MG63 (cell line): ENCODE measurements around the gene CDC14A. TPM values are rescaled to one million over a fixed set of nuclear protein-coding genes. Genes with fewer than 3 reads are reported as not detected.
A peak's percentile ranks its signal among the peaks of the same experiment; 100 is the strongest.
"Not testable (repeated sequence)": the region's sequence is repeated elsewhere in the genome, so short reads cannot be mapped to it uniquely, and the experiment has no call there.

Experiments
- DNase-seq: peaks from one replicate; pipeline ENCODE4 v3.0.0-alpha.2; 2020
- H3K27me3 ChIP-seq: fragments of 250-450 bp; sonication (Bioruptor Pico); 2 replicates; pipeline ENCODE4 v1.5.1; 2020; ENCODE audit warnings: mild to moderate bottlenecking, moderate library complexity
- H3K36me3 ChIP-seq: fragments of 250-450 bp; sonication (Bioruptor Pico); 2 replicates; pipeline ENCODE4 v1.5.1; 2020; ENCODE audit warnings: mild to moderate bottlenecking, moderate library complexity
- H3K4me3 ChIP-seq: fragments of 250-450 bp; sonication (Bioruptor Pico); 2 replicates; pipeline ENCODE4 v1.5.1; 2020; ENCODE audit warnings: mild to moderate bottlenecking, moderate library complexity
- H3K9me3 ChIP-seq: fragments of 250-450 bp; sonication (Bioruptor Pico); 2 replicates; pipeline ENCODE4 v1.5.1; 2020; ENCODE audit warnings: mild to moderate bottlenecking, moderate library complexity
- total RNA-seq: library from RNA; depleted of rRNA; stranded (reverse); fragments of >200 nt; shearing (Covaris generic); gene quantifications from 2 replicates; pipeline ENCODE4 v1.2.3, GENCODE V29; 2014; ENCODE audit warnings: low replicate concordance

The CDC14A gene
- total RNA-seq, 1 experiment from 2014 or later = 0.46 TPM

- DNase-seq = peak; percentile 92
- H3K36me3 ChIP-seq = no peaks in the 10 kb centered on the region
- no peaks in the 10 kb centered on the region for H3K27me3 ChIP-seq
- peak overlapping the region; percentile 77 for H3K4me3 ChIP-seq
- H3K9me3 ChIP-seq = no peaks in the 10 kb centered on the region
These were observed 1.0 kb upstream of the CDC14A start for GRCh38 chr1:100351095-100351887.

GRCh38 chr1:100353071-100353801, 930 bp downstream of the CDC14A start:
- Histone ChIP-seq H3K9me3 (no peaks in the 10 kb centered on the region), H3K36me3 (no peaks in the 10 kb centered on the region), H3K4me3 (peak overlapping the region; percentile 77), H3K27me3 (no peaks in the 10 kb centered on the region)
- peak; percentile 10 for DNase-seq

- Histone ChIP-seq H3K4me3 (no peak overlapping the region), H3K9me3 (no peaks in the 10 kb centered on the region), H3K27me3 (no peaks in the 10 kb centered on the region), H3K36me3 (no peaks in the 10 kb centered on the region)
- no peak for DNase-seq
These were observed 1.7 kb downstream of the CDC14A start for GRCh38 chr1:100353988-100354387.

- H3K9me3 ChIP-seq = no peaks in the 10 kb centered on the region
- H3K36me3 ChIP-seq = no peaks in the 10 kb centered on the region
- no peak for DNase-seq
- H3K27me3 ChIP-seq = no peaks in the 10 kb centered on the region
- no peak overlapping the region for H3K4me3 ChIP-seq
These were observed 2.7 kb downstream of the CDC14A start for GRCh38 chr1:100354971-100355394.

- Histone ChIP-seq H3K9me3 (no peaks in the 10 kb centered on the region), H3K4me3 (no peak overlapping the region), H3K36me3 (no peaks in the 10 kb centered on the region), H3K27me3 (no peaks in the 10 kb centered on the region)
- DNase-seq = no peak
These were observed 5.9 kb downstream of the CDC14A start for GRCh38 chr1:100358210-100358609.

- Histone ChIP-seq H3K4me3 (no peak overlapping the region), H3K9me3 (no peaks in the 10 kb centered on the region), H3K27me3 (no peaks in the 10 kb centered on the region), H3K36me3 (no peaks in the 10 kb centered on the region)
- no peak for DNase-seq
These were observed 6.8 kb downstream of the CDC14A start for GRCh38 chr1:100359139-100359538.

GRCh38 chr1:100360790-100361510, 8.6 kb downstream of the CDC14A start:
- no peak overlapping the region for H3K4me3 ChIP-seq
- DNase-seq = peak; percentile 65
- no peaks in the 10 kb centered on the region for H3K36me3 ChIP-seq
- H3K27me3 ChIP-seq = no peaks in the 10 kb centered on the region
- H3K9me3 ChIP-seq = no peaks in the 10 kb centered on the region

GRCh38 chr1:100361511-100362089, 9.3 kb downstream of the CDC14A start:
- DNase-seq = no peak
- no peaks in the 10 kb centered on the region for H3K27me3 ChIP-seq
- H3K9me3 ChIP-seq = no peaks in the 10 kb centered on the region
- no peak overlapping the region for H3K4me3 ChIP-seq
- no peaks in the 10 kb centered on the region for H3K36me3 ChIP-seq

- no peak for DNase-seq
- Histone ChIP-seq H3K36me3 (no peaks in the 10 kb centered on the region), H3K9me3 (no peaks in the 10 kb centered on the region), H3K4me3 (no peak overlapping the region), H3K27me3 (no peaks in the 10 kb centered on the region)
These were observed 10.6 kb downstream of the CDC14A start for GRCh38 chr1:100362821-100363466.

GRCh38 chr1:100363831-100364230, 11.5 kb downstream of the CDC14A start:
- no peaks in the 10 kb centered on the region for H3K9me3 ChIP-seq
- no peaks in the 10 kb centered on the region for H3K36me3 ChIP-seq
- H3K27me3 ChIP-seq = no peaks in the 10 kb centered on the region
- no peak overlapping the region for H3K4me3 ChIP-seq
- DNase-seq = no peak

- H3K27me3 ChIP-seq = no peaks in the 10 kb centered on the region
- no peak overlapping the region for H3K4me3 ChIP-seq
- no peak for DNase-seq
- no peaks in the 10 kb centered on the region for H3K9me3 ChIP-seq
- no peaks in the 10 kb centered on the region for H3K36me3 ChIP-seq
These were observed 12.4 kb downstream of the CDC14A start for GRCh38 chr1:100364697-100365096.

GRCh38 chr1:100366209-100366525, 13.9 kb downstream of the CDC14A start:
- DNase-seq = no peak
- Histone ChIP-seq H3K9me3 (no peaks in the 10 kb centered on the region), H3K4me3 (no peak overlapping the region), H3K36me3 (no peaks in the 10 kb centered on the region), H3K27me3 (no peaks in the 10 kb centered on the region)

GRCh38 chr1:100369339-100369738, 17.0 kb downstream of the CDC14A start:
- DNase-seq, H3K9me3 ChIP-seq, H3K27me3 ChIP-seq, H3K36me3 ChIP-seq, H3K4me3 ChIP-seq: not testable (repeated sequence)

- not testable (repeated sequence) for DNase-seq, H3K27me3 ChIP-seq, H3K36me3 ChIP-seq, H3K4me3 ChIP-seq, H3K9me3 ChIP-seq
These were observed 21.6 kb downstream of the CDC14A start for GRCh38 chr1:100373953-100374352.

- H3K4me3 ChIP-seq, H3K9me3 ChIP-seq, H3K36me3 ChIP-seq, DNase-seq, H3K27me3 ChIP-seq: not testable (repeated sequence)
These were observed 24.6 kb downstream of the CDC14A start for GRCh38 chr1:100376890-100377289.

GRCh38 chr1:100377590-100378361, 25.5 kb downstream of the CDC14A start:
- no peaks in the 10 kb centered on the region; the same call in 1 of the 2 replicates for H3K27me3 ChIP-seq
- no peaks in the 10 kb centered on the region for H3K9me3 ChIP-seq
- DNase-seq = no peak
- H3K36me3 ChIP-seq = no peaks in the 10 kb centered on the region
- no peak overlapping the region for H3K4me3 ChIP-seq
